Measurements from ENCODE around the gene PLXNA3.

GRCh38 chrX:154502989-154503388 is 44.9 kb downstream of the PLXNA3 start:
- no peak for TF ChIP-seq POLR2AphosphoS5 (IDR thresholded peaks at IDR 0.05; ENCODE audit: low read depth, low read length)
- TF ChIP-seq, protein P1, sequence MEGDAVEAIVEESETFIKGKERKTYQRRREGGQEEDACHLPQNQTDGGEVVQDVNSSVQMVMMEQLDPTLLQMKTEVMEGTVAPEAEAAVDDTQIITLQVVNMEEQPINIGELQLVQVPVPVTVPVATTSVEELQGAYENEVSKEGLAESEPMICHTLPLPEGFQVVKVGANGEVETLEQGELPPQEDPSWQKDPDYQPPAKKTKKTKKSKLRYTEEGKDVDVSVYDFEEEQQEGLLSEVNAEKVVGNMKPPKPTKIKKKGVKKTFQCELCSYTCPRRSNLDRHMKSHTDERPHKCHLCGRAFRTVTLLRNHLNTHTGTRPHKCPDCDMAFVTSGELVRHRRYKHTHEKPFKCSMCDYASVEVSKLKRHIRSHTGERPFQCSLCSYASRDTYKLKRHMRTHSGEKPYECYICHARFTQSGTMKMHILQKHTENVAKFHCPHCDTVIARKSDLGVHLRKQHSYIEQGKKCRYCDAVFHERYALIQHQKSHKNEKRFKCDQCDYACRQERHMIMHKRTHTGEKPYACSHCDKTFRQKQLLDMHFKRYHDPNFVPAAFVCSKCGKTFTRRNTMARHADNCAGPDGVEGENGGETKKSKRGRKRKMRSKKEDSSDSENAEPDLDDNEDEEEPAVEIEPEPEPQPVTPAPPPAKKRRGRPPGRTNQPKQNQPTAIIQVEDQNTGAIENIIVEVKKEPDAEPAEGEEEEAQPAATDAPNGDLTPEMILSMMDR (IDR thresholded peaks at IDR 0.05 in 2 of 3, conservative IDR thresholded peaks at IDR 0.05 in 1 of 3; ENCODE audit: borderline replicate concordance in 1 of 3, insufficient read depth in 1 of 3, low read depth in 2 of 3, low read length in 2 of 3), result no peak
- TF ChIP-seq RAD21 (IDR thresholded peaks at IDR 0.05; ENCODE audit: low read depth), result no peak
- no peak for TF ChIP-seq POLR2A (IDR thresholded peaks at IDR 0.05; ENCODE audit: borderline replicate concordance, extremely low read depth, insufficient read depth, insufficient read length)
- no peak for TF ChIP-seq EZH2 (IDR thresholded peaks at IDR 0.05)
- TF ChIP-seq, protein P2, sequence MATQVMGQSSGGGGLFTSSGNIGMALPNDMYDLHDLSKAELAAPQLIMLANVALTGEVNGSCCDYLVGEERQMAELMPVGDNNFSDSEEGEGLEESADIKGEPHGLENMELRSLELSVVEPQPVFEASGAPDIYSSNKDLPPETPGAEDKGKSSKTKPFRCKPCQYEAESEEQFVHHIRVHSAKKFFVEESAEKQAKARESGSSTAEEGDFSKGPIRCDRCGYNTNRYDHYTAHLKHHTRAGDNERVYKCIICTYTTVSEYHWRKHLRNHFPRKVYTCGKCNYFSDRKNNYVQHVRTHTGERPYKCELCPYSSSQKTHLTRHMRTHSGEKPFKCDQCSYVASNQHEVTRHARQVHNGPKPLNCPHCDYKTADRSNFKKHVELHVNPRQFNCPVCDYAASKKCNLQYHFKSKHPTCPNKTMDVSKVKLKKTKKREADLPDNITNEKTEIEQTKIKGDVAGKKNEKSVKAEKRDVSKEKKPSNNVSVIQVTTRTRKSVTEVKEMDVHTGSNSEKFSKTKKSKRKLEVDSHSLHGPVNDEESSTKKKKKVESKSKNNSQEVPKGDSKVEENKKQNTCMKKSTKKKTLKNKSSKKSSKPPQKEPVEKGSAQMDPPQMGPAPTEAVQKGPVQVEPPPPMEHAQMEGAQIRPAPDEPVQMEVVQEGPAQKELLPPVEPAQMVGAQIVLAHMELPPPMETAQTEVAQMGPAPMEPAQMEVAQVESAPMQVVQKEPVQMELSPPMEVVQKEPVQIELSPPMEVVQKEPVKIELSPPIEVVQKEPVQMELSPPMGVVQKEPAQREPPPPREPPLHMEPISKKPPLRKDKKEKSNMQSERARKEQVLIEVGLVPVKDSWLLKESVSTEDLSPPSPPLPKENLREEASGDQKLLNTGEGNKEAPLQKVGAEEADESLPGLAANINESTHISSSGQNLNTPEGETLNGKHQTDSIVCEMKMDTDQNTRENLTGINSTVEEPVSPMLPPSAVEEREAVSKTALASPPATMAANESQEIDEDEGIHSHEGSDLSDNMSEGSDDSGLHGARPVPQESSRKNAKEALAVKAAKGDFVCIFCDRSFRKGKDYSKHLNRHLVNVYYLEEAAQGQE (IDR thresholded peaks at IDR 0.05; ENCODE audit: low read depth), result no peak
- TF ChIP-seq SP1 (IDR thresholded peaks at IDR 0.05; ENCODE audit: low read depth), result no peak
- no peak for TF ChIP-seq YY1 (IDR thresholded peaks at IDR 0.05; ENCODE audit: extremely low read depth, insufficient replicate concordance, low read depth, low read length)
- no peak for TF ChIP-seq ZNF274 (IDR thresholded peaks at IDR 0.05; ENCODE audit: low read depth, low read length)
- no peak for TF ChIP-seq SIN3A (IDR thresholded peaks at IDR 0.05; ENCODE audit: low read depth)
- no peak for TF ChIP-seq ATF3 (IDR thresholded peaks at IDR 0.05)
- TF ChIP-seq ELF1 (IDR thresholded peaks at IDR 0.05; ENCODE audit: borderline replicate concordance, low read depth), result no peak
- no peak for TF ChIP-seq JUND (IDR thresholded peaks at IDR 0.05)
